PC-9 (cell line): Measurements from ENCODE around the gene CRTC1. TPM values are rescaled to one million over a fixed set of nuclear protein-coding genes. Genes with fewer than 3 reads are reported as not detected.

Experiments used
- BruUV-seq: library from RNA; stranded (reverse); fragments of 400-500 nt; replicated peaks from 2 replicates; lab custom pipeline; 2021; lab: Mats Ljungman, UMichigan
- CTCF ChIA-PET: fragments of 300-600 bp; sonication (Branson Sonifier 250); formaldehyde crosslinking; loops from one replicate; lab custom pipeline; 2022; ENCODE audit warnings: antibody characterized with exemption; lab: Charles Lee
- POLR2A ChIA-PET: fragments of 300-600 bp; sonication (Branson Sonifier 250); formaldehyde crosslinking; loops from one replicate; lab custom pipeline; 2022; ENCODE audit warnings: antibody characterized with exemption; ENCODE audit not compliant: unreplicated experiment; lab: Charles Lee
- DNase-seq, 2 experiments: peaks; one replicate each; pipeline versions ENCODE4 v3.0.0 to v3.0.0-alpha.2; 2015 to 2022; ENCODE audit warnings: mixed read lengths in 1 of 2
- H2AFZ ChIP-seq: fragments of 200-600 bp; sonication (generic); 2 replicates; pipeline ENCODE4 v1.8.1; 2017; ENCODE audit warnings: antibody characterized with exemption
- H3F3A ChIP-seq: fragments of 200-600 bp; sonication (generic); 2 replicates; pipeline ENCODE4 v1.8.1; 2017; ENCODE audit warnings: antibody characterized with exemption, mild to moderate bottlenecking, low read depth; ENCODE audit not compliant: insufficient read depth
- H3K27ac ChIP-seq: fragments of 200-600 bp; sonication (generic); 2 replicates; pipeline ENCODE4 v1.6.1; 2016; ENCODE audit warnings: mixed run types
- H3K27me3 ChIP-seq: fragments of 200-600 bp; sonication (generic); 2 replicates; pipeline ENCODE4 v1.6.1; 2016; ENCODE audit warnings: low read depth, mixed run types; ENCODE audit not compliant: insufficient read depth
- H3K36me3 ChIP-seq: fragments of 200-600 bp; sonication (generic); 2 replicates; pipeline ENCODE4 v1.6.1; 2016; ENCODE audit warnings: low read depth, mixed run types
- H3K4me1 ChIP-seq: fragments of 200-600 bp; sonication (generic); replicated peaks from 2 replicates; pipeline ENCODE4 v1.6.1; 2016; ENCODE audit warnings: mixed run types; ENCODE audit not compliant: insufficient read depth
- H3K4me2 ChIP-seq: fragments of 200-600 bp; sonication (generic); 2 replicates; pipeline ENCODE4 v1.6.1; 2017; ENCODE audit warnings: mixed run types
- H3K4me3 ChIP-seq: fragments of 200-600 bp; sonication (generic); 2 replicates; pipeline ENCODE4 v1.6.1; 2016; ENCODE audit warnings: mixed run types
- H3K79me2 ChIP-seq: fragments of 200-600 bp; sonication (generic); 2 replicates; pipeline ENCODE4 v1.6.1; 2017; ENCODE audit warnings: low read depth, mixed run types
- H3K9me2 ChIP-seq: fragments of 200-600 bp; sonication (generic); 2 replicates; pipeline ENCODE4 v1.8.1; 2017; ENCODE audit warnings: mild to moderate bottlenecking; ENCODE audit not compliant: insufficient read depth
- H3K9me3 ChIP-seq: fragments of 200-600 bp; sonication (generic); 2 replicates; pipeline ENCODE4 v1.8.1; 2016; ENCODE audit warnings: low read depth; ENCODE audit not compliant: insufficient read depth
- H4K20me1 ChIP-seq: fragments of 200-600 bp; sonication (generic); 2 replicates; pipeline ENCODE4 v1.8.1; 2017; ENCODE audit not compliant: insufficient read depth
- EZH2 ChIP-seq: fragments of 200-600 bp; sonication (generic); IDR thresholded peaks from 2 replicates; pipeline ENCODE4 v1.8.0; 2017; ENCODE audit warnings: antibody characterized with exemption, low read depth
- intact Hi-C: fragments of 100-400 bp; cut with micrococcal nuclease; formaldehyde crosslinking; loops from one replicate; pipeline ENCODE4 v1.10.0; 2022; ENCODE audit not compliant: unreplicated experiment
- total RNA-seq: library from RNA; stranded (reverse); gene quantifications from 2 replicates; pipeline ENCODE4 v1.2.3, GENCODE V29; 2021
- TF ChIP-seq, protein P1 (sequence below): fragments of 200-600 bp; sonication (generic); conservative IDR thresholded peaks from 2 replicates; pipeline ENCODE4 v1.6.1; 2017; ENCODE audit warnings: mixed run types, antibody characterized with exemption, mild to moderate bottlenecking, moderate library complexity

Gene CRTC1
- total RNA-seq, 1 experiment from 2014 or later = 16.6 TPM

DNA sequence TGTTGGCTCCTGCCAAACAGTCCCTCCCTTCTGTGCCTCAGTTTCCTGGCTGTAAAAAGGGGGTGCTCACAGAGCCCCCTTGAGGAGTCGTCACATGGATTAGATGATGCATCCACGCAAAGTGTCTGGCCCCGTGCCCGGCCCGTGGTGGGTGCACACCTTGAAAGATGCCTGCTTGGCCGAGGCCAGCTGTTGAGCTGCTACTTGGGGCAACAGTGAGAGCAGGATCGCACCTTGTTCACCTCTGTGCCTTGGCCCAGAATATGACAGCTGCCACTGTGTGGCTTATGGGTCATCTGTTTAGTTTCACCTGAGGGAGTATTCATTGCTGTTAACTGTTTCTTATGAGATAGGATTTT, 17.7 kb downstream of the CRTC1 start:
- H2AFZ ChIP-seq = no peak overlapping the region
- no peak overlapping the region for H3K4me3 ChIP-seq
- H3K4me1 ChIP-seq = peaks cover 12% of the 10 kb centered on the region; the same call in 1 of the 2 replicates
- no peak overlapping the region for H3K27ac ChIP-seq
- intact Hi-C loops = no loop called here
- DNase-seq = no peak
- CTCF ChIA-PET = interaction anchor here (0.7 kb wide), 1 partner anchor 250 kb away, joined by 7 read pairs; no protein-coding TSS in a partner anchor
- H3K4me2 ChIP-seq = no peak overlapping the region
- peaks cover 14% of the 10 kb centered on the region; the same call in 1 of the 2 replicates for H3K79me2 ChIP-seq
- H3K9me3 ChIP-seq = no peaks in the 10 kb centered on the region
- H4K20me1 ChIP-seq = peaks cover 43% of the 10 kb centered on the region
- no peak for TF ChIP-seq EZH2
- TF ChIP-seq, protein P1, sequence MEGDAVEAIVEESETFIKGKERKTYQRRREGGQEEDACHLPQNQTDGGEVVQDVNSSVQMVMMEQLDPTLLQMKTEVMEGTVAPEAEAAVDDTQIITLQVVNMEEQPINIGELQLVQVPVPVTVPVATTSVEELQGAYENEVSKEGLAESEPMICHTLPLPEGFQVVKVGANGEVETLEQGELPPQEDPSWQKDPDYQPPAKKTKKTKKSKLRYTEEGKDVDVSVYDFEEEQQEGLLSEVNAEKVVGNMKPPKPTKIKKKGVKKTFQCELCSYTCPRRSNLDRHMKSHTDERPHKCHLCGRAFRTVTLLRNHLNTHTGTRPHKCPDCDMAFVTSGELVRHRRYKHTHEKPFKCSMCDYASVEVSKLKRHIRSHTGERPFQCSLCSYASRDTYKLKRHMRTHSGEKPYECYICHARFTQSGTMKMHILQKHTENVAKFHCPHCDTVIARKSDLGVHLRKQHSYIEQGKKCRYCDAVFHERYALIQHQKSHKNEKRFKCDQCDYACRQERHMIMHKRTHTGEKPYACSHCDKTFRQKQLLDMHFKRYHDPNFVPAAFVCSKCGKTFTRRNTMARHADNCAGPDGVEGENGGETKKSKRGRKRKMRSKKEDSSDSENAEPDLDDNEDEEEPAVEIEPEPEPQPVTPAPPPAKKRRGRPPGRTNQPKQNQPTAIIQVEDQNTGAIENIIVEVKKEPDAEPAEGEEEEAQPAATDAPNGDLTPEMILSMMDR = no peak
- H3K27me3 ChIP-seq = no peaks in the 10 kb centered on the region
- H3K36me3 ChIP-seq = no peaks in the 10 kb centered on the region
- H3F3A ChIP-seq = peaks cover 8% of the 10 kb centered on the region; the same call in 1 of the 2 replicates
- BruUV-seq = no TSS peak
- POLR2A ChIA-PET = no interaction called here
- H3K9me2 ChIP-seq = no peaks in the 10 kb centered on the region

GRCh38 chr19:18704054-18704453, 20.6 kb downstream of the CRTC1 start:
- CTCF ChIA-PET = interaction anchor here (0.6 kb wide), 1 partner anchor 320 kb away, joined by 3 read pairs; no protein-coding TSS in a partner anchor
- Histone ChIP-seq H3K79me2 (peaks cover 17% of the 10 kb centered on the region; the same call in 1 of the 2 replicates), H3K9me3 (no peaks in the 10 kb centered on the region), H3K4me3 (no peak overlapping the region), H3K27me3 (no peaks in the 10 kb centered on the region), H3K27ac (no peak overlapping the region), H2AFZ (no peak overlapping the region), H3K36me3 (no peaks in the 10 kb centered on the region), H4K20me1 (peaks cover 24% of the 10 kb centered on the region), H3K4me1 (peaks cover 6% of the 10 kb centered on the region; the same call in 1 of the 2 replicates), H3K4me2 (no peak overlapping the region), H3K9me2 (no peaks in the 10 kb centered on the region), H3F3A (peaks cover 8% of the 10 kb centered on the region; the same call in 1 of the 2 replicates)
- no TSS peak for BruUV-seq
- POLR2A ChIA-PET = no interaction called here
- TF ChIP-seq, protein P1 = no peak
- TF ChIP-seq EZH2 = no peak
- DNase-seq = no peak
- intact Hi-C loops = no loop called here

DNA sequence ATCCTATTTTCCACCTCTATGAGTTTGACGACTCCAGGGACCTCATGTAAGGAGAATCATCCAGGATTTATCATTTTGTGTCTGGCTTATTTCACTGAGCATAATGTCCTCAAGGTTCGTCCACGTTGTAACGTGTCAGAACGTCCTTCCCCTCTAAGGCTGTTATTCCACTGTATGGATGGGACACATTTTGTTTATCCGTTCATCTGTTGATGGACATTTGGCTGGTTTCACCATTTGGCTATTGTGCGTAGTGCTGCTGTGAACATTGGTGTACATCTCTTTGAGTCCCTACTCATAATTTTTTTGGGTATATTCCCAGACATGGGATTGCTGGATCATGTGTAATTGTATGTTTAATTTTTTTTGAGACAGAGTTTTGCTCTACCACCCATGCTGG, 21.5 kb downstream of the CRTC1 start:
- H3K27ac ChIP-seq = no peak overlapping the region
- H3K4me3 ChIP-seq = no peak overlapping the region
- no peaks in the 10 kb centered on the region for H3K36me3 ChIP-seq
- no peak overlapping the region for H3K4me2 ChIP-seq
- peaks cover 8% of the 10 kb centered on the region; the same call in 1 of the 2 replicates for H3F3A ChIP-seq
- no peak for TF ChIP-seq EZH2
- TF ChIP-seq, protein P1 = no peak
- H3K4me1 ChIP-seq = no peaks in the 10 kb centered on the region
- intact Hi-C loops = no loop called here
- BruUV-seq = no TSS peak
- H2AFZ ChIP-seq = no peak overlapping the region
- H3K9me3 ChIP-seq = no peaks in the 10 kb centered on the region
- POLR2A ChIA-PET = no interaction called here
- no peak for DNase-seq
- H3K27me3 ChIP-seq = no peaks in the 10 kb centered on the region
- no peaks in the 10 kb centered on the region for H3K9me2 ChIP-seq
- CTCF ChIA-PET = no interaction called here
- H3K79me2 ChIP-seq = peaks cover 17% of the 10 kb centered on the region; the same call in 1 of the 2 replicates
- peaks cover 20% of the 10 kb centered on the region for H4K20me1 ChIP-seq
